ENCODE measurements around the gene FAM168A.

- TF ChIP-seq POLR2AphosphoS5 (IDR thresholded peaks at IDR 0.05) = no peak
- TF ChIP-seq CTCF (IDR thresholded peaks at IDR 0.05) = no peak
Measured at GRCh38 chr11:73532310-73532709, 65.6 kb downstream of the FAM168A start.

All from esophagus muscularis mucosa (tissue), 3 donors.